ENCODE data around the gene MYDGF. TPM values are rescaled to one million over a fixed set of nuclear protein-coding genes. Genes with fewer than 3 reads are reported as not detected.

The MYDGF gene
- total RNA-seq, 4 donors from 2014 or later = 21.8 to 63.5 (median 44.4) TPM

GRCh38 chr19:4657262-4657661 lies 12.9 kb downstream of the MYDGF start:
- Histone ChIP-seq H3K4me3 (no peak overlapping the region), H3K36me3 (no peaks in the 10 kb centered on the region), H3K27me3 (no peaks in the 10 kb centered on the region), H3K9me3 (peaks cover 0 to 8% of the 10 kb centered on the region in 2 donors), H3K4me1 (no peaks in the 10 kb centered on the region), H3K27ac (no peak overlapping the region)
- DNase-seq = no peak
- no peak for TF ChIP-seq CTCF (IDR thresholded peaks at IDR 0.05)
- TF ChIP-seq POLR2A (IDR thresholded peaks at IDR 0.05) = no peak
- intact Hi-C loops (cut with DNase I; ENCODE audit: low total_unique reads) = no loop called here

- intact Hi-C loops (cut with DNase I; ENCODE audit: low total_unique reads) = no loop called here
- DNase-seq = no peak
- Histone ChIP-seq H3K4me1 (no peaks in the 10 kb centered on the region), H3K27ac (no peak overlapping the region), H3K9me3 (peaks cover 0 to 8% of the 10 kb centered on the region in 2 donors), H3K36me3 (no peaks in the 10 kb centered on the region), H3K4me3 (no peak overlapping the region), H3K27me3 (no peaks in the 10 kb centered on the region)
- no peak for TF ChIP-seq CTCF (IDR thresholded peaks at IDR 0.05)
- TF ChIP-seq POLR2A (IDR thresholded peaks at IDR 0.05) = no peak
Observed at GRCh38 chr19:4656102-4656501, 14.0 kb downstream of the MYDGF start.

GRCh38 chr19:4654437-4655361 lies 15.4 kb downstream of the MYDGF start:
- no peaks in the 10 kb centered on the region for H3K27me3 ChIP-seq
- no peak overlapping the region for H3K4me3 ChIP-seq
- no peaks in the 10 kb centered on the region for H3K4me1 ChIP-seq
- no peak overlapping the region for H3K27ac ChIP-seq
- no peak for DNase-seq
- intact Hi-C loops (cut with DNase I; ENCODE audit: low total_unique reads) = no loop called here
- H3K9me3 ChIP-seq = peaks cover 0 to 8% of the 10 kb centered on the region in 2 donors
- TF ChIP-seq POLR2A (IDR thresholded peaks at IDR 0.05) (no peak), CTCF (IDR thresholded peaks at IDR 0.05) (no peak)
- no peaks in the 10 kb centered on the region for H3K36me3 ChIP-seq

- Histone ChIP-seq H3K27me3 (no peaks in the 10 kb centered on the region), H3K4me3 (no peak overlapping the region), H3K36me3 (no peaks in the 10 kb centered on the region), H3K4me1 (no peaks in the 10 kb centered on the region), H3K27ac (no peak overlapping the region), H3K9me3 (peaks cover 0 to 8% of the 10 kb centered on the region in 2 donors)
- no peak for DNase-seq
- no peak for TF ChIP-seq CTCF (IDR thresholded peaks at IDR 0.05)
- intact Hi-C loops (cut with DNase I; ENCODE audit: low total_unique reads) = no loop called here
Observed at GRCh38 chr19:4653793-4654436, 16.2 kb downstream of the MYDGF start.

GRCh38 chr19:4652075-4652474 lies 18.1 kb downstream of the MYDGF start:
- Histone ChIP-seq H3K36me3 (no peaks in the 10 kb centered on the region), H3K27ac (no peak overlapping the region), H3K4me1 (no peaks in the 10 kb centered on the region), H3K4me3 (no peak overlapping the region), H3K27me3 (no peaks in the 10 kb centered on the region), H3K9me3 (no peaks in the 10 kb centered on the region)
- DNase-seq = no peak
- intact Hi-C loops (cut with DNase I; ENCODE audit: low total_unique reads) = no loop called here
- TF ChIP-seq POLR2A (IDR thresholded peaks at IDR 0.05) = no peak
- TF ChIP-seq CTCF (IDR thresholded peaks at IDR 0.05) = no peak
